NCI-H345 (cell line): ENCODE results near the gene JDP2.

Source experiments
- DNase-seq: peaks from one replicate; lab custom pipeline; 2025; lab: John Stamatoyannopoulos, UW

Gene JDP2

DNA sequence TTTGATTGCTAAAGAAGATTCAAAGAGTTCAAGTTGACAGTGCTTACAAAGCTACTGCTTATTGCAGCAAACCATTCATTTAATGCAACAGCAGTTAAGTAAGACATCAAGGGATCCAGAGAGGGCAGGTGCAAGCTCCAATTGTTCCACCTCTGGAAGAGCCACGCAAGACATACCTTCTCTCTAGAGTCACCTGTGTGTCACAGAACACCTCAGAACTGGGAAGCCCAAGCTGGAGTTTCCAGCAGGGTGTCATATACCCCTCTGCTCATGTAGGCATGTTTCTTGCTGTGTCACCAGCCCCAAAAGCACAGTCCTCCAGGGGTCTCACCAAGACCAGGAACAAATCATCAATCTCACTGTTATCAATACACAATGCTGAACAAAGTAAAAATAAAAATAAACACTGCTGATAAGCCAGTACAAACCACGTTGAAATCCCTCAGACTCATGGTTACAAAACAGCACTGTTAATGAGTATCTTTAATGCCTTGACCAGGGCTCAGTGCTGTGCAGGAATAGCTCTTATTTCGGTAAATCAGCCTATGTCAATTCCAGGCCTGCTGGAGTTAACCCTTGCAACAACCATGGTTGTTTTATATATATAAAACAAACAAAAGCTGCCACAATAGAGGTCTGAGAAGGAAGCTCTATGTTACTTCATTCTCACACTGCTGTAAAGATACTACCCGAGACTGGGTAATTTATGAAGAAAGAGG is 57.0 kb downstream of the JDP2 start:
- no peak for DNase-seq

DNA sequence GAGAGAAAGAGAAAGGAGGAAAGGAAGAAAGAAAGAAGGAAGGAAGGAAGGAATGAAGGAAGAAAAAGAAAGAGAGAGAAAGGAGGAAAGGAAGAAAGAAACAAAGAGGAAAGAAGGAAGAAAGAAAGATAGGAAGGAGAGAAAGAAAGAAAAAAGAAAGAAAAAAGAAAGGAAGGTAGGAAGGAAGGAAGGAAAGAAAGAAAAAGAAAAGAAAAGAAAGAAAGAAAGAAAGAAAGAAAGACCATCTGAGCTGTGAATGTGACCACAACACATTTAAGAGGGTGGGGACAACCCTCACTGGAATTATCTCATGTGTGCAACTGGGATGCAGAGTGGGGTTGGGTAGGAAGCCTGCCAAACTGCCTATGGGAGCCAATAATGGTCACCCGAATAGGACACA is 58.5 kb downstream of the JDP2 start:
- no peak for DNase-seq

DNA sequence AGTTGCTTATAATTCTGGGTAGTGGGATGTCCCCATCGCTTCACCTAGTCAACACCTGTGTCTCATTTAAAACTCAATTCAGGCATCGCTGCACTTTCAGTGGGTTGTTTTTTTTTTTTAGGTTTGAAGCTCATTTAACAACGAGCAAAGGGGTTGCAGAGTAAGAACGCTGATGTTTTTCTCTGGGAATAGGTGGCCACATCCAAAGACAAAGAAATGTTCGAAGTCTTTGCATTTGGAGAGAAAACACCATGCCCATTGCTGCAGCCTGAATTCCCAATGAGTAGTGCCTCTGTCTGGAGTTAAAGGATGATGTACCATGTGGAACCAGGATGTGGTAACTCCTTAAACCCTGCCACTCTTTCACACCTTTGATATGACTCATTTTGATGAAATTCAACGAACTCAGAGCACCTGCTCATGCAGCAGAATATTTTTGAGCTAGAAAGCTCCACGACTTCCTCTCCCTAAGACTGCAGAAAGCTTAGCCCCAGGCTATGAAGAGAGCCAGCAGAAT is 59.4 kb downstream of the JDP2 start:
- no peak for DNase-seq

DNA sequence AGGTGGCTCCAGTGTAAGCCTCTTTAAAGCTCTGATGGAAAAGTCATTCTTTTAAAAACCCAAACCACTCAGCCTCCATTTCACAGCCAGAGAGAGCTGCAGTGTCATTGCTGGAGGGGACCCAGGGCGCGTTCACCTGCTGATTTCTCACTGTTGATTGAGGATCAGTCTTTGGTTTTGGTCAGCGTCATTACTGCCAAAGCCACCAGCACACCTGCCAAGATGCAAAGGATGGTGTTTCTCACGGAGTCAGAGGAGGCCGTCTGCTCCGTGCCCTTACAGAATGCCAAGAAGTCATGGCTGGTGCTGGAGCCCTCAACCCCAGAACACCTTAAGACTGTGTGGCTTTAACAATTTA is 61.6 kb downstream of the JDP2 start:
- peak; percentile 19 for DNase-seq

DNA sequence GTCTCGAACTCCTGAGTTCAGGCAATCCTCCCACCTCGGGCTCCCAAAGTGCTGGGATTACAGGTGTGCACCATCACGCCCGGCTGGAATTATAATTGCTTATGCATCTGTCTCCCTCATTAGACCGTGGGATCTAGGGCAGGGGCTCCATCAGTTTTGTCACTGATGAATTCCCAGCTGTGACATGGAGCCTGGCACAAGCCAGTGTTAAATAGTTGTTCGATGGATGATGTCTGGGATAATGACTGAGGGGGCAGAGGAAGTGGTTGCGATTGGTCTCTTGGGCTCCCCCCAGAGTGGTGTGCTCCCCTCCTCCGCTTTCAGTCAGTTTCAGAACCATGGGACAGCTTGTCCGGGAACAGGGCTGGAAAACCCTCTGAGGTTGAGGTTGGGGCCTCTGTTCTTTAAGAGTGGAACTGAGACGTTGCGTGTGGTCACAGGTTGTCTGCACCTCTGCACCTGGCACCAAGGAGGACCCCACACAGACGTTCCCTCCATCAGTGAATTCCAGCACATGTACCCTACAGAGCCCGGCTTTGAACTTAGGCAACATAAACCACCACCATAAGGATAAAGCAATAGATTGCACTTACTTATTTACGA is 63.7 kb downstream of the JDP2 start:
- no peak for DNase-seq

DNA sequence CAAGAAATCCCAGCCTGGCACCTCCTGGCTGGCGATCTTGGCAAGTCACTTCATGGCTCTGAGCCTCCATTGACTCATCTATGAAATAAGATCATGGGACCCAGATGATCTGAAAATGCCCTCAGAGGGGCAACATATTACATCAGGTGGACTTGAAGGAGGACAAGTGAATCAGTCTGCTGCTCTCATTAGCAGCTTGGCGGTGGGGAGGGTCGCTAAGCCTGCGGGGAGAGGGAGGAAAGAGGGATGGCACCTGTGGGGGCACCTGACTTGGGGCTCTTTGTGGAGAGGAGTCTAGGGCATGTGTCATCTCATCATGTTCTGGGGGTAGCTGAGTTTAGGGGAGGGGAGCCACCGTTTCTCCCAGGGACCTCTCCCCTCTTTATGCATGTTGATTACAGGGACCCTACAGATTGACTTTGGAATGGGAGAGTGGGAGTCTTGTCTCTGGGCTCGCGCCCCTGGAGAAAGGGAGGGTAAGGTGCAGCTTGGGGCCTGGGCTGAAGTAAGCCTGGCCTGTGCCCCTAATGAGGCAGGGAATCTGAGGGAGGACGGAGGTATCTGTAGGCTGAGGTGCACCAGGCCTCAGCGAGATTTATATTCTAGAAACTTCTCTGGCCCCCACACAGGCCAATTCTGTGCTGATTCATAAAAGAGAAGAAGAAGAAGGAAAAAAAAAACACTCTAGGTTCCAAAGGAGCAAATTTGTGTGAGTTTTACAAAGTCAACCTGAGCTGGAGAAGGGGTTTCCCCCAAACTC is 65.2 kb downstream of the JDP2 start:
- no peak for DNase-seq

DNA sequence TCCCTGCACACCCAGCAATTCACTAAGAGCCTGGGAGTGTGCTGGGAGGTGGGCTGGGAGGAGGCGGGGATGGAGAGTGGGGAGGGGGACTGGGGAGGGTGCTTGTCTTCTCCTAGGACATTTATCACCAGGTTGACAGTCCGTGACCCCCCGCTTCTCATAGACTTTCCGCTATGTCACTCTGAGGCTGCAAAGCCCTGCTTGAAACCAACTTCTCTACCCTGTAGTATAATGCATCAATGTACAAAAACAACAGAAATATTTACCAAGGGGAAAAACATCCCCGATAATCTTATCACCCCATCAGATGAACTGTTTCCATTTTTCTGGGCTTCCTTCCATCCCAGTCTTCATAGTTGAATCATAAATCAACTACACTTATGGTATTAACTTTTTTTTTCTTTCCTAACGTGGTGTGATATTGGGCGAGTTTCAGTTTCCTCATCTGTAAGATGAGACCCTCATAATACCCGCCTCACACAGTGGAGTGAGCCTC is 65.8 kb downstream of the JDP2 start:
- no peak for DNase-seq

DNA sequence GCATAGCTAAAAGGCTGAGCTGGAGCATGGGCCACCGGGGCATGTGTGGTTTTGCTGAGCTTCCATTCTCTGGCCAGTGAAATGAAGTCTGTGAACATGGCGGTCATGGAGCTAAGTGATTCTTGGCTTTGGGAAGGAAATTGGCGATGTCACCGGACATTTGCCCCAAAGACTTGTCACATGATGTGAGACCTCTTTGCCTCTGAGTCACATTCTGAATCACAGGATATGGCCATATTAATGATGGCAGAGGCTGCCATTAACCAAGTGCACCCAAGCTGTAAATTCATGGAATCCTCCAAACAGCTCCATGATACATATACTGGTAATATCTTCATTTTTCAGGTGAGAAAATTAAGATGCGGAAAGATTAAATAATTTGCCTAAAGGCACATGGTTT is 67.1 kb downstream of the JDP2 start:
- no peak for DNase-seq

DNA sequence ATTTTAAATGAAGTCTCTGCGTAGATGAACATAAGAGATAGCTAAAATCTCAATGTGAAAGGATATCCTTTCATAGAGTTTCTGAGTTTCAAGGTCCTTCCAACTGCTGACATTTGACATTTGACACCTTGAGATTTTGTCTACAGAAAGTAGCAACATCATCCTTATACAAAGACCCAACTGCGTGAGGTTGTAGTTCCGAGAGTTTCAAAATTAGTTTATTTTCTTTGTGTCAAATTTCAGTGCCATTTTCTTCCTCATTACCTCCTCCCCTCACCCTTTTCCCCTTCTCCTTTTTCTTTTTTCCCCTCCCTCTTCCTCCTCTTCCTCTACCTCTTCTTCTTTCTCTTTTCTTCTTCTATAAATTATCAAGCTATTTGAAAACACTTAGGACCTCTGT is 67.6 kb downstream of the JDP2 start:
- no peak for DNase-seq

DNA sequence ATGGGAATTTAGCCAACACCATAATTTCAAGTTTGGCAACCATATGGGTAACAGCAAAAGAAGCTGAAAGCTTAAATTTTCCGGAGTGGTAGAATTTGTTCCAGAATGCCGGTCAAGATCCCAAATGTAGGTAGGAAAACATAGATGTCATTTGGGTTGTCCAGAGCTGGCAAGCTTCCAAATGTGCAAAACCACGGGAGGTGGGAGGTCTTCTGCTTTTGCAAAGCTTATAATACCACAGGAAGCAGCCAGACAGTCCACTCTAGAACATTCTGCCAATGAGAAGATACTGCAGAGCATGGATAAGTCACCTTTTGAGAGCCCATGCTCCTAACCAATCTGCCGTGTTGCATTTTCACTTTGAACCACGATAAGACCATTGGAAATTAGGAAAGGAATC is 68.1 kb downstream of the JDP2 start:
- no peak for DNase-seq

DNA sequence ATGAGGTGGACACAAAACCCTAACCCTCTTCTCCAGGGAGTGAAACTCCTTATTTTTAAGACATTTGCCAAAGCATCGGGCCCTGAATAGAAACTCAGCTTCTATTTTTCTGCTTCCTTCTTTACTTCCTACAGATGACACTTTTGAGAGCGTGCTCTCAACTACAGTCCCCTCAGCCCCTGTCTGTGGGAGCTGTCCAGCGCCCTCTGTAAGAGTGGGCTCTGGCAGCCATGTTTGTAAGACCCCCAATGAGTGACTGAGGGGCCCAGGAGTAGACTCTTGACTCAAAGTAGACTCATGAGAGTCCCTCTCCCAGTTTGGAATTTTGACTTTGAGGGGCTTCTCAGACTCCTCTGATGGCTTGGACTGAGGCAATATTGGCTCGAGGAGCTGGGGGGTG is 68.9 kb downstream of the JDP2 start:
- no peak for DNase-seq

DNA sequence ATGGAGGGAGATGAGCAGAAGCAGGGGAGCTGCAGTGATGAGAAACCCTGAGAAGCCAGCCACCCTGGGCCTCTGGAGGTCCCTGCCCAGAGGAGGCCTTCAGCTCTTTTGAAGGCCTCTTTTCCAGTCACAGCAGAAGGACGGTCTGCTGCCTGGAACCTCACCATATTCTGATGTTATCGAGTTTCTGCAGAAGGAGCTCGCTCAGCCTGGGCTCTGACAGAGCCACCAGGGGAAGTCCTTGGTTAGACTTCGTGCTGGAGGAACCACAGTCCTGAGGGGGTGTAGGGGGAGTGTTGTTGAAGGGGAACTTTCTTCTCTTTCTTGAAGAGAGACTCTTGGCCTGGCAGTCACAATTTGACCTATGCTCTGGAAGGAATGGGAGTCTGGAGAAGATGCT is 69.4 kb downstream of the JDP2 start:
- DNase-seq = no peak

DNA sequence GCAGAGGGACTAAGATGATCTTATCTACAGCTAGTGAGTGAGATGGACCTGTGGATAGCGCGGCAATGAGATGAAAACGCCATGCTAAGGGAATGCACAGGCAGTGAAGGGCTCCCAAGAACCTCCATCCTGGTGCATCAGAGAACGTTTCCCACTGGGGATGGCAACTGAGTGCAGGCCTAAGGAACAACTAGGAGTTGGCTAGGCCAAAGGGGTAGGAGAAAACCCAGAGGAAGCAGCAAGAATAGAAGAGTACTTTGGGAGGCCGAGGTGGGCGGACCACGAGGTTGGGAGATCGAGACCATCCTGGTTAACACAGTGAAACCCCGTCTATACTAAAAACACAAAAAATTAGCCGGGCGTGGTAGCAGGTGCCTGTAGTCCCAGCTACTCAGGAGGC is 69.9 kb downstream of the JDP2 start:
- no peak for DNase-seq

DNA sequence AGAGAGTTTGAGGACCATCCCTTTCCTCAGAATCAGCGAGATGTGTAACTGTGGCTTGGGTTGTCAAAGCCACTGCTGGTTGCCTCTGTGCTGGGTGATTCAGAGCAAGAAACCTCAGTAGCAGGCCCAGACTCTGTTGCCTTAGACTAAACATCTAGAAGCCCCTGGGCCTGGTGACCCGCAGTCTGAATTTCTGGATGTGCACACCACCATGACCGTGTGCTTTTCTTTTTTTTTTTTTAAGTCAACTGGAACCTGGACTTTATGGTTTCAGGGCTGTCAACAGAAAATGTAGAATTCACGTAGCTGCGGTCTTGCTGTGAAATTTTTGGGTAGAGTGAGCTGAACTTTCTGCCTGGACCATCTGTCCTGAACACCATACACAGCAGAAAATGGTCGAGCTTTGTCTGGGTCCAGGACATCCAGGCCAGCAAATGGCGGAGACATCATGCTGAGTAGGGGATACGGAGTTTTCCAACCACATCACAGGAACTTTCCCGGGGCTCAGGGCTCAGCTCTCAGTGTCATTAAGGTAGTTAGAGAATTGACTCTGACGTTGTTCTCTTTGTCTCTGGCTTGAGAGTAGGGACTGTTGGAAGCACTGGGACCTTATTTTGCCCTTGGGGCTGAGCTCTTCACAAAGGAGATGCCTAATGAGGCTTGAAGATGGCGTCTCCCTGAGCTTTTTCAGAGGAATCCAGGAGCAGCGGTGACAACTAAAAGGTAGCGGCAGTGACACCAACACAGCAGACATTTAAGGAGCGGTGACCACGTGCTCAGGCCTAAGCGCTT is 71.5 kb downstream of the JDP2 start:
- no peak for DNase-seq

DNA sequence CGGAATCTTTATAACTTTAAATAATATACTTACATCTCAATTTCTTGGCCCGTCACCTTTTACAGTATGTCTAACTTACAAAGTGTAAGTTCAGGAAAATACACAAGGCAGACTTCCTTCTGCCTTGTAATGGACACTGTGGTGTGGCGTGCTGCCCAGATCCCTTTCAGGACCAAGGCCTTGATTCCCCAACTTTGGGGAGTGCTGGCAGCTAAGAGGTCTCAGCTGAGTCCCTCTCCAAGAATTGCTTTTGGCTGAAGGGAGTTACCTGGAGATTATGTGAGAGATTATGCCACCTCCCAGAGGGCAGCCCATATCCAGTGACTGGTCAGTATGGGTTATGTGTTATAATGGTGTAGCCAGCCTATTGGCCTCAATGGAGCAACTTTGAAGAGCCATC is 73.3 kb downstream of the JDP2 start:
- no peak for DNase-seq

DNA sequence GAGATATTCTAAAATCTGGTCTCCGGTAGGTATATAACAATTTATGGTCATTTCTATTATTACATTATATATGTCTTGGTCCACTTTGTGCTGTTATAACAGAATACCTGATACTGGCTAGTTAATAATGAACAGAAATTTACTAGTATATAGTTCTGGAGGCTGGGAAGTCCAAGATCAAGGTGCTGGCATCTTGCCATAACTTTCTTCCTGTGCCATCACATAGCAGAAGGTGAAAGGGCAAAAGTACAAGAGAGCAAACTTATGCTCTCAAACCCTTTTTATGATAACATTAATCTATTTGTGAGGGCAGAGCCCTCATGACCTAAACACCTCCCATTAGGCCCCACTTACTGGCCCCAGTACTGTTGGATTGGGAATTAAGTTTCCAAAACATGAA is 76.6 kb downstream of the JDP2 start:
- no peak for DNase-seq

DNA sequence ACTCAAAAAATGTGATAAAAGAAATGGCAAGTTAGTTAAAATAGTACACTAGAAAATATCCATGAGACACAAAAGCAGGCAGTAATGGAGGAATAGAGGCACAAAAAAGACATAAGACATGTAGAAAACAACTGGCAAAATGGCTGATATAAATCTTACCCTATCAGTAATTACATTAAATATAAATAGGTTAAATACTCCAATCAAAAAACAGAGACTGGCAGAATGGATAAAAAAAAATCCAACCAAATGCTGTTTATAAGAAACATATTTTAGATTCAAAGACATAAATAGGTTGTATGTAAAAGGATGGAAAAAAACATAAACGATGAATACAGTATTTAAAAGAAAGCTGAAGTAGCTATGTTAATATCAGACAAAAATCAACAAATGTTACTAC is 79.1 kb downstream of the JDP2 start:
- DNase-seq = no peak

DNA sequence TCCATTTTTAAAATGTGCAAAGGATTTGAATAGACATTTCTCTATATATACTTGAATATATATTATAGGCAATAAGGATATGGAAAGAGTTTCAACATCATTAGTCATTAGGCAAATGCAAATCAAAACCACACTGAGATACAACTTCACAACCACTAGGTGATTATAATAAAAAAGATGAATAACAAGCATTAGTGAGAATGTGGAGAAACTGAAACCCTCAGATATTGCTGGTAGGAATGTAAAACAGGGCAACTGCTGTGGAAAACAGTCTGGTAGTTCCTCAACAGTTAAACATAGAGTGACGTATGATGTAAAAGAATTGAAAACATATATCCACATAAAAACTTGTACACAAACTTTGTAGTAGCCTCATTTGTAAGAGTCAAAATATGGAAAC is 82.7 kb downstream of the JDP2 start:
- no peak for DNase-seq

DNA sequence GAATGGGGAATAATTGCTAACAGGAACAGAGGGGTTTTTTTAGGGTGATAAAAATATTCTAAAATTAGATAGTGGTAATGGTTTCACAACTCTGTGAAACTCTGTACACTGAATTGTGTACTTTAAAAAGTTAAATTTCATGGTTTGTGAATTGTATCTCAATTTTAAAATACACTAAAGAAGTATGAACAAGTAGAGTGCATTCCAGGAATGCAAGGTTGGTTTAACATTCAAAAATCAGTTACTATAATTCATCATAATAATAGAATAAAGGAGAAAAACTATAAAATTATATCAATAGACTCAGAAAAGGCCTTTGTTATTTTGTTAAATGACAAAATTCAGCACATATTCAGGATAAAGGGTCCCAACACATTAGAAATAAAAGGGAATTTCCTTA is 83.4 kb downstream of the JDP2 start:
- DNase-seq = no peak

DNA sequence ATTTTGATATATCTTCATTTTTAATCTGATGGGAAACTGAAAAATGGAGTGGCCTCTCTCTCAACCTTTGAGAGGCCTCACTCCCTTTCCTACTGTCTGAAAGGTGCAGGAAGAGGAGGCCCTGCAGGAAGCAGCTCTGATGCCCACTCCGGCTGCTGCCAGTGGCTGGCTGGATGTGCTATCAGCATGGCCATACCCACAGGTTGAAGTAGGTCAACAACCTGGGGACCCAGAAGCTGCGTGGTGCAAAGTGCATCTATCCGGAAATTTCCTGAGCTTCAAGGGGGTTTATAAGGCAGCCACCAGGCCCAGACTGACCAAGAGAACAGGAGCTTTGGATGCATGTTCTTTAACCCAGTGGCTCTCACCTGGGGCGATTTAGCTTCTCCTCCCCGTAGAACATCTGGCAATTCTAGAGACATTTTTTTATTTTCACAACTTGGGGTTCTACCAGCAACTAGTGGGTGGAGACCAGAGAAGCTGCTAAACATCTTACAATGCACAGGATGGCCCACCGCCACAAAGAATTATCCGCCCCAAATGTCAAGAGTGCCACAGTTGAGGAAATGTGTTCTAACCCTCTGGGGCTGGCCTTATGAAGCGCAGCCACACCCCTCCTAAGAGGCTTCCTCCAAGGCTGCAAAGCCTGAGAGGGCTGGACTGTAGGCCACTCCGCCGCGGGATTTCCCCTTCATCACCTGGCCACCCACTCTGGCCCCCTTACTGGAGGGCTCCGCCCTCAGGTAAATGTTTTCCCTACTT is 86.3 kb downstream of the JDP2 start:
- no peak for DNase-seq
